Mucosa of stomach (tissue), 1 donor: ENCODE measurements around the gene COL28A1.

Source experiments
- H3K27me3 ChIP-seq: one replicate; pipeline ENCODE4 v1.7.0; 2013; ENCODE audit warnings: mild to moderate bottlenecking, low read length; ENCODE audit not compliant: control insufficient read depth, insufficient read depth
- H3K36me3 ChIP-seq: one replicate; pipeline ENCODE4 v1.7.0; 2013; ENCODE audit warnings: low read length; ENCODE audit not compliant: control insufficient read depth, insufficient read depth
- H3K4me1 ChIP-seq: one replicate; pipeline ENCODE4 v1.7.0; 2013; ENCODE audit warnings: mild to moderate bottlenecking, low read length; ENCODE audit not compliant: control insufficient read depth, insufficient read depth
- H3K4me3 ChIP-seq: one replicate; pipeline ENCODE4 v1.7.0; 2013; ENCODE audit warnings: low read length
- H3K9ac ChIP-seq: one replicate; pipeline ENCODE4 v1.7.0; 2013; ENCODE audit warnings: mild to moderate bottlenecking, low read length, moderate library complexity
- H3K9me3 ChIP-seq: one replicate; pipeline ENCODE4 v1.7.0; 2013; ENCODE audit warnings: mild to moderate bottlenecking, low read length, moderate library complexity; ENCODE audit not compliant: control insufficient read depth
- donor health status: Pancreatic carcinoma.

The COL28A1 gene

GRCh38 chr7:7443806-7444350, 91.8 kb downstream of the COL28A1 start:
- Histone ChIP-seq H3K36me3 (no peaks in the 10 kb centered on the region), H3K4me1 (no peaks in the 10 kb centered on the region), H3K9me3 (no peaks in the 10 kb centered on the region), H3K4me3 (no peak overlapping the region), H3K27me3 (no peaks in the 10 kb centered on the region), H3K9ac (no peak overlapping the region)

GRCh38 chr7:7439564-7439963, 96.1 kb downstream of the COL28A1 start:
- H3K9me3 ChIP-seq, result no peaks in the 10 kb centered on the region
- H3K36me3 ChIP-seq, result no peaks in the 10 kb centered on the region
- H3K4me1 ChIP-seq, result no peaks in the 10 kb centered on the region
- no peak overlapping the region for H3K9ac ChIP-seq
- no peaks in the 10 kb centered on the region for H3K27me3 ChIP-seq
- no peak overlapping the region for H3K4me3 ChIP-seq

GRCh38 chr7:7438851-7439250, 96.8 kb downstream of the COL28A1 start:
- H3K27me3 ChIP-seq, result no peaks in the 10 kb centered on the region
- no peaks in the 10 kb centered on the region for H3K9me3 ChIP-seq
- no peak overlapping the region for H3K9ac ChIP-seq
- no peak overlapping the region for H3K4me3 ChIP-seq
- H3K36me3 ChIP-seq, result no peaks in the 10 kb centered on the region
- no peaks in the 10 kb centered on the region for H3K4me1 ChIP-seq

- Histone ChIP-seq H3K9ac (no peak overlapping the region), H3K27me3 (no peaks in the 10 kb centered on the region), H3K4me3 (no peak overlapping the region), H3K4me1 (no peaks in the 10 kb centered on the region), H3K36me3 (no peaks in the 10 kb centered on the region), H3K9me3 (no peaks in the 10 kb centered on the region)
Observed at GRCh38 chr7:7435978-7436377, 99.7 kb downstream of the COL28A1 start.

- H3K4me1 ChIP-seq, result no peaks in the 10 kb centered on the region
- no peak overlapping the region for H3K4me3 ChIP-seq
- no peaks in the 10 kb centered on the region for H3K36me3 ChIP-seq
- H3K9me3 ChIP-seq, result no peaks in the 10 kb centered on the region
- no peaks in the 10 kb centered on the region for H3K27me3 ChIP-seq
- no peak overlapping the region for H3K9ac ChIP-seq
Observed at GRCh38 chr7:7434329-7434728, 101.3 kb downstream of the COL28A1 start.

GRCh38 chr7:7433811-7434210, 101.9 kb downstream of the COL28A1 start:
- Histone ChIP-seq H3K27me3 (no peaks in the 10 kb centered on the region), H3K4me1 (no peaks in the 10 kb centered on the region), H3K9ac (no peak overlapping the region), H3K36me3 (no peaks in the 10 kb centered on the region), H3K4me3 (no peak overlapping the region), H3K9me3 (no peaks in the 10 kb centered on the region)

GRCh38 chr7:7432979-7433378, 102.7 kb downstream of the COL28A1 start:
- no peak overlapping the region for H3K9ac ChIP-seq
- H3K27me3 ChIP-seq, result no peaks in the 10 kb centered on the region
- no peak overlapping the region for H3K4me3 ChIP-seq
- no peaks in the 10 kb centered on the region for H3K9me3 ChIP-seq
- H3K4me1 ChIP-seq, result no peaks in the 10 kb centered on the region
- H3K36me3 ChIP-seq, result no peaks in the 10 kb centered on the region

- H3K36me3 ChIP-seq, result no peaks in the 10 kb centered on the region
- H3K4me3 ChIP-seq, result no peak overlapping the region
- H3K9ac ChIP-seq, result no peak overlapping the region
- no peaks in the 10 kb centered on the region for H3K9me3 ChIP-seq
- peaks cover 5% of the 10 kb centered on the region for H3K4me1 ChIP-seq
- H3K27me3 ChIP-seq, result no peaks in the 10 kb centered on the region
Observed at GRCh38 chr7:7428806-7429205, 106.9 kb downstream of the COL28A1 start.

- H3K36me3 ChIP-seq, result no peaks in the 10 kb centered on the region
- no peaks in the 10 kb centered on the region for H3K27me3 ChIP-seq
- H3K9me3 ChIP-seq, result no peaks in the 10 kb centered on the region
- H3K9ac ChIP-seq, result no peak overlapping the region
- no peak overlapping the region for H3K4me3 ChIP-seq
- H3K4me1 ChIP-seq, result peaks cover 9% of the 10 kb centered on the region
Observed at GRCh38 chr7:7427363-7427762, 108.3 kb downstream of the COL28A1 start.

- Histone ChIP-seq H3K27me3 (no peaks in the 10 kb centered on the region), H3K9me3 (no peaks in the 10 kb centered on the region), H3K9ac (no peak overlapping the region), H3K36me3 (no peaks in the 10 kb centered on the region), H3K4me1 (peaks cover 13% of the 10 kb centered on the region), H3K4me3 (no peak overlapping the region)
Observed at GRCh38 chr7:7426676-7427075, 109.0 kb downstream of the COL28A1 start.

- Histone ChIP-seq H3K4me1 (peaks cover 13% of the 10 kb centered on the region), H3K36me3 (no peaks in the 10 kb centered on the region), H3K4me3 (no peak overlapping the region), H3K27me3 (no peaks in the 10 kb centered on the region), H3K9ac (no peak overlapping the region), H3K9me3 (no peaks in the 10 kb centered on the region)
Observed at GRCh38 chr7:7425321-7425720, 110.4 kb downstream of the COL28A1 start.

- Histone ChIP-seq H3K4me3 (no peak overlapping the region), H3K27me3 (no peaks in the 10 kb centered on the region), H3K36me3 (no peaks in the 10 kb centered on the region), H3K4me1 (peaks cover 13% of the 10 kb centered on the region), H3K9me3 (no peaks in the 10 kb centered on the region), H3K9ac (peak overlapping the region; percentile 30)
Observed at GRCh38 chr7:7424151-7424873, 111.4 kb downstream of the COL28A1 start.
